HL-60 (cell line): ENCODE measurements around the gene LIPI.

ENCODE experiments used
- DNase-seq, 2 experiments: peaks; one replicate each; pipeline ENCODE4 v3.0.0-alpha.2; 2010 to 2020; ENCODE audit warnings: low read depth in 1 of 2, low spot score in 1 of 2
- H3K27ac ChIP-seq: fragments of 250-450 bp; sonication (Bioruptor Pico); replicated peaks from 2 replicates; pipeline ENCODE4 v1.5.1; 2020; ENCODE audit warnings: mild to moderate bottlenecking, moderate library complexity
- H3K27me3 ChIP-seq: fragments of 250-450 bp; sonication (Bioruptor Pico); 2 replicates; pipeline ENCODE4 v1.5.1; 2021; ENCODE audit warnings: mild to moderate bottlenecking, moderate library complexity; ENCODE audit not compliant: insufficient read depth, poor library complexity, severe bottlenecking
- H3K4me3 ChIP-seq: replicated peaks from 2 replicates; pipeline ENCODE4 v1.5.1; 2011; ENCODE audit warnings: mild to moderate bottlenecking, control low read depth, low read length; ENCODE audit not compliant: insufficient read depth
- CTCF ChIP-seq: IDR thresholded peaks from one replicate; pipeline ENCODE4 v1.5.1; 2011; ENCODE audit warnings: low read length, control low read depth, inconsistent platforms; ENCODE audit not compliant: insufficient read depth
- GABPA ChIP-seq: IDR thresholded peaks from 2 replicates; pipeline ENCODE4 v1.6.1; 2012; ENCODE audit warnings: low read depth
- POLR2AphosphoS5 ChIP-seq: IDR thresholded peaks from 2 replicates; pipeline ENCODE4 v1.6.1; 2012; ENCODE audit warnings: low read depth
- REST ChIP-seq: IDR thresholded peaks from 2 replicates; pipeline ENCODE4 v1.6.1; 2012; ENCODE audit warnings: low read depth; ENCODE audit not compliant: insufficient replicate concordance
- SPI1 ChIP-seq: IDR thresholded peaks from 2 replicates; pipeline ENCODE4 v1.6.1; 2012; ENCODE audit warnings: low read depth, mild to moderate bottlenecking, borderline replicate concordance

LIPI gene

GRCh38 chr21:14080764-14081096 lies 130.0 kb downstream of the LIPI start:
- Histone ChIP-seq H3K27ac (no peak overlapping the region), H3K27me3 (no peaks in the 10 kb centered on the region), H3K4me3 (no peak overlapping the region)
- no peak for DNase-seq
- TF ChIP-seq SPI1: no peak
- TF ChIP-seq GABPA: no peak
- no peak for TF ChIP-seq REST
- no peak for TF ChIP-seq POLR2AphosphoS5
- no peak for TF ChIP-seq CTCF

- Histone ChIP-seq H3K4me3 (no peak overlapping the region), H3K27me3 (no peaks in the 10 kb centered on the region), H3K27ac (no peak overlapping the region)
- TF ChIP-seq POLR2AphosphoS5 (no peak), GABPA (no peak), CTCF (no peak), SPI1 (no peak), REST (no peak)
- DNase-seq: no peak
These were observed 130.6 kb downstream of the LIPI start for GRCh38 chr21:14080040-14080763.

DNA sequence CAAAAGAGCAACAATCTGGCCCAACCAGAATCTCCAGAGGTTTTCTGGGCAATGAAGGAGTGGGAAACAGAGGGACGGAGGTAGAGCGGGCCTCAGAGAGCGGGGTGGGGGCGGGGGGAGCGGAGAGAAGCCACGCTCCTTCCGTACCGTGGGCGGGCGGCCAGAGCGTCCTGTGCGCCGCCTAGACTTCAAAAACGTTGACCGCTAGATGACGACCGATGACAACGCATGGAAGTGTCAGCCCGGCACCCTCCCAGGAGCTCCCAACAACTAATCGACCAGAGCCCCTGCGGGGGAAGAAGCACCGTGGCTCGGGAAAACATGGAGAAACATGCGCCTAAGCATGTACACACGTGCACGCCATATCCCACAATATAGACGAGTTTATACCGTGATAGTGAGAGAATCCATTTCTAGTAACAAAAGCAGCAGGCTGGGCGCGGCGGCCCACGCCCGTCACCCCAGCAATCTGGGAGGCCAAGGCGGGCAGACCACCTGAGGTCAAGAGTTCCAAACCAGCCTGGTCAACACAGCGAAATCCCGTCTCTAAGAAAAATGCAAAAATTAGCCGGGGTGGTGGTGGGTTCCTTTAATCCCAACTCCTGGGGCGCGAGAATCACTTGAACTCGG lies 131.9 kb downstream of the LIPI start:
- TF ChIP-seq REST (no peak), CTCF (no peak), SPI1 (no peak), GABPA (no peak), POLR2AphosphoS5 (no peak)
- Histone ChIP-seq H3K27me3 (no peaks in the 10 kb centered on the region), H3K27ac (no peak overlapping the region), H3K4me3 (no peak overlapping the region)
- DNase-seq: no peak
